ENCODE data around the gene ATPAF1. TPM values are rescaled to one million over a fixed set of nuclear protein-coding genes. Genes with fewer than 3 reads are reported as not detected.

ATPAF1 gene
- total and polyA plus RNA-seq, 10 donors, result 23.7 to 39.5 (median 27.4) TPM

GRCh38 chr1:46681333-46682034, 13.3 kb upstream of the ATPAF1 start:
- Histone ChIP-seq H3K27ac (no peak overlapping the region), H3K9me3 (no peaks in the 10 kb centered on the region), H3K4me3 (no peak overlapping the region), H3K27me3 (replicated peaks in 1 of 7) (no peaks in the 10 kb centered on the region), H3K4me1 (peaks cover 0 to 13% (median 2%) of the 10 kb centered on the region in 6 donors), H3K36me3 (peaks cover 6 to 100% (median 91%) of the 10 kb centered on the region in 6 donors)
- TF ChIP-seq CTCF (IDR thresholded peaks at IDR 0.05 in 8 of 11, conservative IDR thresholded peaks at IDR 0.05 in 3 of 11), result no peak
- TF ChIP-seq POLR2A (IDR thresholded peaks at IDR 0.05), result no peak
- TF ChIP-seq POLR2AphosphoS5 (IDR thresholded peaks at IDR 0.05), result no peak
- intact Hi-C loops (cut with DNase I; ENCODE audit: low total_unique reads), result no loop called here
- DNase-seq, result no peak
- WGBS, 5 donors, result 88 to 100% (median 94%) methylated on average over 1 of the region's 1 CpG

GRCh38 chr1:46679789-46680573, 11.8 kb upstream of the ATPAF1 start:
- peaks cover 0 to 18% (median 0%) of the 10 kb centered on the region in 6 donors for H3K4me1 ChIP-seq
- WGBS, 5 donors, result 96 to 98% (median 98%) methylated on average over 6 of the region's 6 CpGs
- intact Hi-C loops (cut with DNase I; ENCODE audit: low total_unique reads), result no loop called here
- no peaks in the 10 kb centered on the region for H3K9me3 ChIP-seq
- no peak overlapping the region for H3K27ac ChIP-seq
- no peaks in the 10 kb centered on the region for H3K27me3 ChIP-seq (replicated peaks in 1 of 7)
- TF ChIP-seq CTCF (IDR thresholded peaks at IDR 0.05 in 8 of 11, conservative IDR thresholded peaks at IDR 0.05 in 3 of 11) (no peak), POLR2A (IDR thresholded peaks at IDR 0.05) (no peak), POLR2AphosphoS5 (IDR thresholded peaks at IDR 0.05) (no peak)
- H3K4me3 ChIP-seq, result no peak overlapping the region
- no peak for DNase-seq
- peaks cover 6 to 100% (median 79%) of the 10 kb centered on the region in 6 donors for H3K36me3 ChIP-seq

- Histone ChIP-seq H3K36me3 (peaks cover 0 to 98% (median 59%) of the 10 kb centered on the region in 6 donors), H3K9me3 (no peaks in the 10 kb centered on the region), H3K27me3 (replicated peaks in 1 of 7) (no peaks in the 10 kb centered on the region), H3K4me3 (no peak overlapping the region), H3K27ac (peak overlapping the region in 2 of 8 donors; percentile 67 to 69), H3K4me1 (peaks cover 0 to 19% (median 0%) of the 10 kb centered on the region in 6 donors)
- intact Hi-C loops (cut with DNase I; ENCODE audit: low total_unique reads), result no loop called here
- DNase-seq, result no peak
- 95 to 100% (median 100%) methylated on average over 1 of the region's 1 CpG for WGBS, 5 donors
- TF ChIP-seq CTCF (IDR thresholded peaks at IDR 0.05 in 8 of 11, conservative IDR thresholded peaks at IDR 0.05 in 3 of 11) (no peak), POLR2A (IDR thresholded peaks at IDR 0.05) (no peak)
Measured at GRCh38 chr1:46677339-46677738, 9.2 kb upstream of the ATPAF1 start.

- TF ChIP-seq POLR2AphosphoS5 (IDR thresholded peaks at IDR 0.05), result no peak
- TF ChIP-seq POLR2A (IDR thresholded peaks at IDR 0.05), result no peak
- TF ChIP-seq CTCF (IDR thresholded peaks at IDR 0.05 in 8 of 11, conservative IDR thresholded peaks at IDR 0.05 in 3 of 11), result no peak
- Histone ChIP-seq H3K4me3 (no peak overlapping the region), H3K27ac (peak overlapping the region in 4 of 8 donors; percentile 43 to 69 (median 67)), H3K27me3 (replicated peaks in 1 of 7) (no peaks in the 10 kb centered on the region), H3K9me3 (no peaks in the 10 kb centered on the region), H3K36me3 (peaks cover 0 to 90% (median 51%) of the 10 kb centered on the region in 6 donors), H3K4me1 (peaks cover 0 to 19% (median 0%) of the 10 kb centered on the region in 6 donors)
- no peak for DNase-seq
- 84 to 90% (median 85%) methylated on average over 1 of the region's 1 CpG for WGBS, 5 donors
- intact Hi-C loops (cut with DNase I; ENCODE audit: low total_unique reads), result no loop called here
Measured at GRCh38 chr1:46676531-46676930, 8.4 kb upstream of the ATPAF1 start.
